SK-N-SH (cell line): ENCODE measurements around the gene SIAH3.

Experiments used
- CHD2 ChIP-seq: fragments of 150-350 bp; IDR thresholded peaks from 2 replicates; pipeline ENCODE4 v1.6.1; 2018; ENCODE audit warnings: low read length; ENCODE audit not compliant: partially characterized antibody
- RFX5 ChIP-seq: IDR thresholded peaks from 2 replicates; pipeline ENCODE4 v1.6.1; 2012; ENCODE audit warnings: mild to moderate bottlenecking, improper control_type of control experiment, low read length

GRCh38 chr13:45816427-45816826 is 35.1 kb downstream of the SIAH3 start:
- no peak for TF ChIP-seq CHD2
- TF ChIP-seq RFX5: no peak
